ENCODE results near the gene SPRYD7.
A peak's percentile ranks its signal among the peaks of the same experiment; 100 is the strongest.

Gene SPRYD7, protein sequence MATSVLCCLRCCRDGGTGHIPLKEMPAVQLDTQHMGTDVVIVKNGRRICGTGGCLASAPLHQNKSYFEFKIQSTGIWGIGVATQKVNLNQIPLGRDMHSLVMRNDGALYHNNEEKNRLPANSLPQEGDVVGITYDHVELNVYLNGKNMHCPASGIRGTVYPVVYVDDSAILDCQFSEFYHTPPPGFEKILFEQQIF

DNA sequence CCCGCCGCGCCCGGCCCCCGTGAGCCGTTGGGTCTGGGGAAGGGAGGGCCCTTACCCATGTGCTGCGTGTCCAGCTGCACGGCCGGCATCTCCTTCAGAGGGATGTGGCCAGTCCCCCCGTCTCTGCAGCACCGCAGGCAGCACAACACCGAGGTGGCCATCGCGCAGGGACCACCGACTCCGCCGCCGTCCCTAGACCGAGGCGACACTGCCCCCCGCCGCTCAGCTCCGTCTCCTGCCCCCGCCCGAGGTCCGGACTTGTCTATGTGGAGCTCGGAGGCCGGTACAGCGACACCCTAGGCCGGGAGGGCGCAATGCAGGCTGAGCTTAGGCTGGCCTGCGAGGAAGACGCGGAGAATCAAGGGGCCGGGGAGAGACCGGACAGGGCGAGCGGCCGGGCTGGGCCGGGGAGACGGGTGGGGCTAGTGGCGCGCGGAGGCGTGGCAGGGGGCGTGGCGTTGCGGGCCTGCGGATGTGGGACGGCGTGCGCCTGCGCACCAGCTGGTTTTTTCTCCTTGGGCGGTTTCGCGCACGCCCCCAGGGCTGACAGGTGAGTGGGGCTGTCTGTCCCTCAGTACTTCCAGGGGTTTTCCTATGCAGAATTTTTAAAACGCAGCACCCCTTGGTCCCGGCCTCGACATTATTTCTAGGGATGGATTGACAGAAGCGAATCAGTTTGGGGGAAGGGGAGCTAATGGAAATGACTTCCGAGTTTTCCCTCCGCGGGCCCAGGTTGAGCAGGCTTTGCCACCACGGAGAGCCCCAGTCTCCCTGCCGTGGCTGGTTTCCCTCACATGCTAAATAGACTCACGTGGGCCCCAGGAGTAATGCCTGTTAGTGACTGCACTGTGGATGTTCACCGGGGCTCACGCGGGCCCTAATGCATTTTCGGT is at the start of gene SPRYD7:
Gene SPRYD7, minus strand, starts transcription at position 266 of the 893 bp plus-strand sequence. Its CDS starts 105 bp downstream, at position 161.
- Histone ChIP-seq H3K4me3 (ENCODE audit: low read depth in 1 of 2, low read length in 2 of 2) (peak within 1 kb of the TSS; percentile 95), H3K27ac (ENCODE audit: low read depth, low read length) (peak within 1 kb of the TSS; percentile 86), H3K27me3 (ENCODE audit: control insufficient read depth in 1 of 2, insufficient read depth in 2 of 2, low read length in 2 of 2) (no peaks in the 10 kb centered on the region), H3K9ac (ENCODE audit: low read depth in 1 of 2, low read length in 2 of 2) (peak within 1 kb of the TSS; percentile 88 to 90), H3K9me3 (ENCODE audit: control insufficient read depth in 1 of 2, low read length in 2 of 2) (no peaks in the 10 kb centered on the region), H3K4me1 (ENCODE audit: control insufficient read depth in 1 of 2, insufficient read depth in 2 of 2, low read length in 2 of 2) (peaks cover 18 to 19% of the 10 kb centered on the region in 2 donors), H3K36me3 (ENCODE audit: control insufficient read depth in 1 of 2, insufficient read depth in 2 of 2, low read length in 2 of 2) (no peaks in the 10 kb centered on the region)

DNA sequence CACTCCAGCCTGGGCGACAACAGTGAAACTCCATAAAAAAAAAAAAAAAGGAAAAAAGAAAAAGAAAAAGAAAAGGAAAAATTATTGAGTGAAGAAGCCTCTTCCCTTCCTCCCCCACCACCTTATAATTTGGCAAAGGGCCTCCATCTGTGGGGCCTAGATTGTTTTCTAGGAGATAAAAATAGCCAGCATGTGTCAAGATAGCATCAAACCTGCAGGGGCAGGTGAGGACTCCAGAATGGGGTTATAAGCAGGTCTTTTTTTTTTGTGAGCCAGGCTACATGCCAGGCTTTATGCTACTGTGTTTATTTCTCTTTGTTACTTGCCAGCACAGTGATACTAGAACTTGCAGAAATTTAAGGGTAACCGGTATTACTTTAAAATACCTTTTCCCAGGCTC is 49.0 kb upstream of the SPRYD7 start:
- Histone ChIP-seq H3K4me3 (ENCODE audit: low read depth in 1 of 2, low read length in 2 of 2) (no peak overlapping the region), H3K4me1 (ENCODE audit: control insufficient read depth in 1 of 2, insufficient read depth in 2 of 2, low read length in 2 of 2) (no peaks in the 10 kb centered on the region), H3K9me3 (ENCODE audit: control insufficient read depth in 1 of 2, low read length in 2 of 2) (no peaks in the 10 kb centered on the region), H3K9ac (ENCODE audit: low read depth in 1 of 2, low read length in 2 of 2) (no peak overlapping the region), H3K27ac (ENCODE audit: low read depth, low read length) (no peak overlapping the region), H3K36me3 (ENCODE audit: control insufficient read depth in 1 of 2, insufficient read depth in 2 of 2, low read length in 2 of 2) (no peaks in the 10 kb centered on the region), H3K27me3 (ENCODE audit: control insufficient read depth in 1 of 2, insufficient read depth in 2 of 2, low read length in 2 of 2) (no peaks in the 10 kb centered on the region)

DNA sequence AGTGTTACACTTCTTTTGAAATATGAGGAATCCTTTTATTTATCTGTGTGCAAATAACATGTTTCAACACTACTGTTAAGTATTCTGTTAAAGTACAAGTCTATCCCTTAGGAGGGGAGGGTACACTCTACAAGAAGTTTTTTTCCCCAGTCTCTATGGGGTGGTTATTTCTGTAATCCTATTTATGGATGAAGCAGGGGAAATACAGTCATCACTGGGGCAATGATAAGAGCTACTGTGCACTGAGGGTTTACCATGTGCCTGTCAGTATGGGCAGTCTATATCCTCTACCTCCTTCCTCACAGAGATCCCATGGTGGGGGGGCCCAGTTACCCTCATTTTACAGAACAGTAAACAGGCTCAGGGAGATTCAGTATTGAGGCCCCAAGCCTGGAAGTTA is 44.1 kb upstream of the SPRYD7 start:
- Histone ChIP-seq H3K4me3 (ENCODE audit: low read depth in 1 of 2, low read length in 2 of 2) (no peak overlapping the region), H3K9ac (ENCODE audit: low read depth in 1 of 2, low read length in 2 of 2) (no peak overlapping the region), H3K27ac (ENCODE audit: low read depth, low read length) (no peak overlapping the region), H3K36me3 (ENCODE audit: control insufficient read depth in 1 of 2, insufficient read depth in 2 of 2, low read length in 2 of 2) (no peaks in the 10 kb centered on the region), H3K27me3 (ENCODE audit: control insufficient read depth in 1 of 2, insufficient read depth in 2 of 2, low read length in 2 of 2) (no peaks in the 10 kb centered on the region), H3K9me3 (ENCODE audit: control insufficient read depth in 1 of 2, low read length in 2 of 2) (no peaks in the 10 kb centered on the region), H3K4me1 (ENCODE audit: control insufficient read depth in 1 of 2, insufficient read depth in 2 of 2, low read length in 2 of 2) (peaks cover 0 to 5% of the 10 kb centered on the region in 2 donors)

DNA sequence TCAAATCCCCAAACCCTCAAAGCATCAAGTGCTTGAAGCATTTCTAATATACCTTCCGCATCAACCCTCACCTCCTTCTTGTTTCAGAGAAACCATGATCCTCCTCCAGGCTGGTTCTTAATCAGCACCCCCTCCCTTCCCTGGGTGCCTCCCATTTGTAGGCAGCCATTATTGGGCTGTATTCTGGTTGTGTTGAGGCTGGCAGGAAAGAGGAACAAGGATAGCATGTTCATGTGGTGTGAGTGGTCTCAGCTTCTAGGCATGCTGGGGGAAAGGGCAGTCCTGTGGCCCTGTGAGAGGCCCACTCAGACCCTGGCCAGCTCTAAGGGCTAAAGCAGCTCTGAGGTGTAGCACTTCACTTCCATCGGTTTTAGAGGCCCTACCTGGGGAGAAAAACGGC is 41.9 kb upstream of the SPRYD7 start:
- Histone ChIP-seq H3K9ac (ENCODE audit: low read depth in 1 of 2, low read length in 2 of 2) (no peak overlapping the region), H3K36me3 (ENCODE audit: control insufficient read depth in 1 of 2, insufficient read depth in 2 of 2, low read length in 2 of 2) (no peaks in the 10 kb centered on the region), H3K4me1 (ENCODE audit: control insufficient read depth in 1 of 2, insufficient read depth in 2 of 2, low read length in 2 of 2) (peaks cover 0 to 5% of the 10 kb centered on the region in 2 donors), H3K4me3 (ENCODE audit: low read depth in 1 of 2, low read length in 2 of 2) (no peak overlapping the region), H3K27ac (ENCODE audit: low read depth, low read length) (no peak overlapping the region), H3K9me3 (ENCODE audit: control insufficient read depth in 1 of 2, low read length in 2 of 2) (no peaks in the 10 kb centered on the region), H3K27me3 (ENCODE audit: control insufficient read depth in 1 of 2, insufficient read depth in 2 of 2, low read length in 2 of 2) (no peaks in the 10 kb centered on the region)

DNA sequence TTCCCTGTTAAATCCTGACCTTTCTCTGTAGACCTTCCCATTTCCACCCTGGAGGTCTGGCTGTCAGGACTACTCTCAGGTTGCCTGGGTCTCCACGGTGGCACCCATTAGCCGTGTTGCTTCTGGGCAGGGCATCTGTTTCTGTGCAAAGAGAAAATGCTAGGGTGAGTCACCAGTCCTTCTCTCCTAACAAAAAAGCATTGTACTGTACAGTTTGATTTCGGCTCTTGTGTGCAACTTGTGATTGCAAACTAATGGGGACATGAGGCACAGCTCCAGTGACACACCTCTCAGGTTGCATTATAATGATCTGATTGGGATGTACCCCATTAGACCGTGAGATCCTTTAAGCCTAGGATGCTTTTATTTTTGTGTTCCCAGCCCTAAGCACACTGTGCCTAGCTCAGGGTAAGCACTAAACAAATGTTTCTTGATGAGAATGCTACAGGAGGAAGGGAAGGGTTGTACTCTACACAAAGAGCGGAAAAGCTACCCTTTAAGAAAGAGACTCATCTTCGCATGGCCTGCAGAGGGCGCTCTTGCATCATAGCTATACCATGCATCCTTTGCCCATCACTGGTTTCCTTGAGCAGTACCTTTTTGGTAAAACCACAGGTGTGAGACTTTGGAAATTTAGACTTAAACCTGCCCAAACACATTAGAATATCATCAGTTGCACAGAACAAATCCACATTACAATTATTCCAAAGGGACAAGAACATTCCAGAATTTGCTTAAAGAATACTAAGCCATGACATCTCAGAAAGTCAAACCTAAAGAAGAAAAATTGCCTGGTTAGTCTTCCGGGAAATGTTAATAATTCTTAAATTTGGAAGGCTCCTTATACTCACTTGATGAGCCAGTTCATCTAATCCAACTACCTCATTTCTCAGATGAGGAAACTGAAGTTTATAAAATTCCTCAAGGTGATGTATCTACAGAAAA is 40.4 kb upstream of the SPRYD7 start:
- peaks cover 0 to 5% of the 10 kb centered on the region in 2 donors for H3K4me1 ChIP-seq (ENCODE audit: control insufficient read depth in 1 of 2, insufficient read depth in 2 of 2, low read length in 2 of 2)
- H3K9me3 ChIP-seq (ENCODE audit: control insufficient read depth in 1 of 2, low read length in 2 of 2): no peaks in the 10 kb centered on the region
- H3K27ac ChIP-seq (ENCODE audit: low read depth, low read length): no peak overlapping the region
- no peak overlapping the region for H3K4me3 ChIP-seq (ENCODE audit: low read depth in 1 of 2, low read length in 2 of 2)
- H3K9ac ChIP-seq (ENCODE audit: low read depth in 1 of 2, low read length in 2 of 2): no peak overlapping the region
- H3K36me3 ChIP-seq (ENCODE audit: control insufficient read depth in 1 of 2, insufficient read depth in 2 of 2, low read length in 2 of 2): no peaks in the 10 kb centered on the region
- no peaks in the 10 kb centered on the region for H3K27me3 ChIP-seq (ENCODE audit: control insufficient read depth in 1 of 2, insufficient read depth in 2 of 2, low read length in 2 of 2)

DNA sequence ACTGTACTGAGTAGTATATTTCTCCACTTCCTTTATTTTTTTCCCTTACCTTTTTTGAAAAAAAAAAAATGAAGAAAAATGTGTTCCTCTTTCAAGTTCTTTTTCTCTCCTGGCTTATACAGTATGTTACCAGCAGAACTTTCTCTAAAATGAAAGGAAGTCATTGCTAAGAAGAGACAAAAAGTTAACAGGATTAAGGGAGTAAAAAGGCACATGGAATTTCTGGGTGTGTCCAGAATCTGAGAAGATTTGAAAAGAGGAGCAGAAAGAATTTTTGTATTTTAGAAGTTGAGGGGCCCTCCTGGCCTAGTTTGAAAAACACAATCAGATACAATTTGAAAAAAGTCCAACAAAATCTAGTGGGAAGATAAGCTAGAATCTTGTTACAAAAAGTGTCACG is 39.7 kb upstream of the SPRYD7 start:
- H3K36me3 ChIP-seq (ENCODE audit: control insufficient read depth in 1 of 2, insufficient read depth in 2 of 2, low read length in 2 of 2): no peaks in the 10 kb centered on the region
- H3K4me1 ChIP-seq (ENCODE audit: control insufficient read depth in 1 of 2, insufficient read depth in 2 of 2, low read length in 2 of 2): peaks cover 0 to 5% of the 10 kb centered on the region in 2 donors
- no peaks in the 10 kb centered on the region for H3K9me3 ChIP-seq (ENCODE audit: control insufficient read depth in 1 of 2, low read length in 2 of 2)
- H3K27me3 ChIP-seq (ENCODE audit: control insufficient read depth in 1 of 2, insufficient read depth in 2 of 2, low read length in 2 of 2): no peaks in the 10 kb centered on the region
- no peak overlapping the region for H3K4me3 ChIP-seq (ENCODE audit: low read depth in 1 of 2, low read length in 2 of 2)
- H3K9ac ChIP-seq (ENCODE audit: low read depth in 1 of 2, low read length in 2 of 2): no peak overlapping the region
- no peak overlapping the region for H3K27ac ChIP-seq (ENCODE audit: low read depth, low read length)

DNA sequence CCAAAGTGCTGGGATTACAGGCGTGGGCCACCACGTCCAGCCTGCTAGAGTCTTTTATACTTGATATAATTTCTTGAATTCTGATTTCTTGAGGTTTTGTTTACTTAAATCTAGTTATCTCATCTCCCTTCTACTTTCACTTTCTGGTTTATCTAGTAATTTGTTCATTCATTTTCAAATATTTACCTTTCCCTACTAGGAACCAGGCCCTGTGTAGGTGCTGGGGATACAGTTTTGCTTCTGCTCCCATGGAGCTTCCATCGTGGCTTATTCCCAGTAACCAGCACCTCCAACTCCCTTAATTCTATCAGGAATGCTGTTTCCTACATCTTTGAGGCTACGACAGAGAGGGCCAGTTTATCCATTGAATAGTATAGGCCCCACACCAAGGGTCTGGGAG is 36.6 kb upstream of the SPRYD7 start:
- no peaks in the 10 kb centered on the region for H3K9me3 ChIP-seq (ENCODE audit: control insufficient read depth in 1 of 2, low read length in 2 of 2)
- H3K4me3 ChIP-seq (ENCODE audit: low read depth in 1 of 2, low read length in 2 of 2): no peak overlapping the region
- no peaks in the 10 kb centered on the region for H3K27me3 ChIP-seq (ENCODE audit: control insufficient read depth in 1 of 2, insufficient read depth in 2 of 2, low read length in 2 of 2)
- H3K9ac ChIP-seq (ENCODE audit: low read depth in 1 of 2, low read length in 2 of 2): no peak overlapping the region
- no peaks in the 10 kb centered on the region for H3K36me3 ChIP-seq (ENCODE audit: control insufficient read depth in 1 of 2, insufficient read depth in 2 of 2, low read length in 2 of 2)
- peaks cover 0 to 5% of the 10 kb centered on the region in 2 donors for H3K4me1 ChIP-seq (ENCODE audit: control insufficient read depth in 1 of 2, insufficient read depth in 2 of 2, low read length in 2 of 2)
- H3K27ac ChIP-seq (ENCODE audit: low read depth, low read length): no peak overlapping the region

DNA sequence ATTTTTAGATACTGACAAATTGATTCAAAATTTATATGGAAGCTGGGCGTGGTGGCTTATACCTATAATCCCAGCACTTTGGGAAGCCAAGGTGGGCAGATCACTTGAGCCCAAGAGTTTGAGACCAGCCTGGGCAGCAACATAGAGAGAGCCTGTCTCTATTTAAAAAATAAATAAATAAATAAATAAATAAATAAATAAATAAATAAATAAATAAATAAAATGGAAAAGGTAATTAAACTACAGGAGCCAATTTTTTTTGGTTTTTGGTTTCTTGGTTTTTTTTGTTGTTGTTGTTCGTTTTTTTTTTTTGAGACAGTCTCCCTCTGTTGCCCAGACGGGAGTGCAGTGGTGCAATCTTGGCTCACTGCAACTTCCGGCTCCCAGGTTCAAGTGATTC is 31.3 kb upstream of the SPRYD7 start:
- H3K27ac ChIP-seq (ENCODE audit: low read depth, low read length): no peak overlapping the region
- H3K36me3 ChIP-seq (ENCODE audit: control insufficient read depth in 1 of 2, insufficient read depth in 2 of 2, low read length in 2 of 2): no peaks in the 10 kb centered on the region
- no peaks in the 10 kb centered on the region for H3K4me1 ChIP-seq (ENCODE audit: control insufficient read depth in 1 of 2, insufficient read depth in 2 of 2, low read length in 2 of 2)
- no peak overlapping the region for H3K9ac ChIP-seq (ENCODE audit: low read depth in 1 of 2, low read length in 2 of 2)
- H3K27me3 ChIP-seq (ENCODE audit: control insufficient read depth in 1 of 2, insufficient read depth in 2 of 2, low read length in 2 of 2): no peaks in the 10 kb centered on the region
- H3K4me3 ChIP-seq (ENCODE audit: low read depth in 1 of 2, low read length in 2 of 2): no peak overlapping the region
- H3K9me3 ChIP-seq (ENCODE audit: control insufficient read depth in 1 of 2, low read length in 2 of 2): peaks cover 3 to 9% of the 10 kb centered on the region in 2 donors

DNA sequence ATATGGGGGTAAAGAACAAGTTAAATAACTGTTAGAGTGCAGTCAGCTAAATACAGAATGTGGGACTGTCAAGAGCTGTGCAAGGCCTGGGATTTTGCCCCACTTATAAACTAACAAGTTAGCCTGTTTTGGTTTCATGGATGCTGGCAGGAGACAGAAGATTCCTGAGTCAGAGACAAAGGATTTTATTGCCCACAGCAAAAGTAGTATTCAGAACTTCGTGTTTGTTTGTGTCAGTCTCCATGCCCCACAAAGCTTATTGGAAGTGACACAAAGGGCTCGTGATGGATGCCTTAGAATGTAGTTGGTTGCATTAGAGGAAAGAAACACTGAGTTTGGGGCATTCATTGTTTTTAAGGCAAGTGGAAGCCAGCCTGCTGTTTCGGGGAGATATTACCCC is 22.2 kb upstream of the SPRYD7 start:
- Histone ChIP-seq H3K9me3 (ENCODE audit: control insufficient read depth in 1 of 2, low read length in 2 of 2) (peaks cover 0 to 5% of the 10 kb centered on the region in 2 donors), H3K9ac (ENCODE audit: low read depth in 1 of 2, low read length in 2 of 2) (no peak overlapping the region), H3K4me3 (ENCODE audit: low read depth in 1 of 2, low read length in 2 of 2) (no peak overlapping the region), H3K27ac (ENCODE audit: low read depth, low read length) (no peak overlapping the region), H3K36me3 (ENCODE audit: control insufficient read depth in 1 of 2, insufficient read depth in 2 of 2, low read length in 2 of 2) (no peaks in the 10 kb centered on the region), H3K27me3 (ENCODE audit: control insufficient read depth in 1 of 2, insufficient read depth in 2 of 2, low read length in 2 of 2) (no peaks in the 10 kb centered on the region), H3K4me1 (ENCODE audit: control insufficient read depth in 1 of 2, insufficient read depth in 2 of 2, low read length in 2 of 2) (peaks cover 6 to 11% of the 10 kb centered on the region in 2 donors)

Data from duodenal mucosa (tissue), 2 donors.